Lower leg skin (tissue), 4 donors: Measurements from ENCODE around the gene KMT5B. TPM values are rescaled to one million over a fixed set of nuclear protein-coding genes. Genes with fewer than 3 reads are reported as not detected.

Source experiments
- DNase-seq, 2 donors: peaks; one replicate each; pipeline ENCODE4 v3.0.0-alpha.2; 2019; ENCODE audit warnings: low spot score in 2 of 2
- H3K4me3 ChIP-seq: fragments of 200-600 bp; sonication (generic); 2 replicates; pipeline ENCODE4 v1.5.1; 2017; ENCODE audit warnings: mild to moderate bottlenecking, low read depth; ENCODE audit not compliant: poor library complexity, severe bottlenecking
- POLR2A ChIP-seq, 2 donors: fragments of 450-650 bp; IDR thresholded peaks; one replicate each; pipeline ENCODE4 v1.6.1; 2016 to 2017; ENCODE audit warnings: antibody characterized with exemption in 2 of 2, mild to moderate bottlenecking in 1 of 2, moderate library complexity in 1 of 2
- WGBS, 2 donors: methylation state at CpG; one replicate each; pipeline ENCODE4 v1.1.5; 2018; 5-methylcytosine and 5-hydroxymethylcytosine counted together
- intact Hi-C: fragments of 100-400 bp; cut with DNase I; formaldehyde crosslinking; loops from one replicate; pipeline ENCODE4 v1.15.0; 2023; ENCODE audit warnings: low total_unique reads
- total RNA-seq, 4 donors: library from RNA; depleted of rRNA; stranded (reverse); fragments of >200 nt; gene quantifications; one replicate each; pipeline ENCODE4 v1.1.0, GENCODE V29; 2016
- TF ChIP-seq, protein P1 (sequence below), 3 donors: fragments of 450-650 bp; IDR thresholded peaks; one replicate each; pipeline ENCODE4 v1.5.1; 2016; ENCODE audit warnings: antibody characterized with exemption in 3 of 3, mild to moderate bottlenecking in 3 of 3, moderate library complexity in 2 of 3

Gene KMT5B
- total RNA-seq, 4 donors from 2014 or later = 26.3 to 34.9 (median 34.0) TPM

DNA sequence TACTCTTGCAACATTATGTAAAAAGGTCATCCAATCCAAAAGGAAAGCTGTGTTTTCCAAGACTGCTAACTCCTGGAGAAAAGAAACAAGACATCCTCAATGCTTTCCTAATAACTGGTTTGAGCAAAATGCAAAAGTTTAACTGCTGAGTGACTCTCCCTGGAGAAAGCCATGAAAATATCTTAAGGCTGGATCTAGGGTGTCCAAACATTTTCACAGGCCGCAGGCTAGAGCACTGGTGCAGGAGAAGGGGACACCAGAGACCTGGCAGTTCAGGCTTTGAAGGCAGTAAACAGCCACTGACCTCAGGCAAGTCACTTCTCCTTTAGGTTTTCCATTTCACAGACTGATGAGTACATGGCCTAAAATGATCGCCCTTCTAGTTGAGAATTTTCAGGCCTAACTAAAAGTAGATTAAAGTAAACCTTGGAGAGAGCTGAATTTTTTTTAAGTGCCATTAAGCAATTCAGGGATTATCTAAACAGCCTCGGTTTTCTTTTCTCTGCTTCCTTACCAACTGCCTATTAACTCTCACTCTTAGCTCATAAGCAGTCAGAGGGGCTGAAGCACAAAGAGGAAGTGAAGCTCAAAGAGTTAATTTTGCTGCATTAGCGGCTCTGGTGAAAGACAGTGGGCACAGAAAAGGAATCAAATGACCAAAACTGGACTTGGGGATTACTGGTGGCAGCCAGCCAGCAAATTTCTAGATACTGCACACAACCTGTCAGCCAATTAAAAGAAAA is 94.2 kb downstream of the KMT5B start:
- intact Hi-C loops = no loop called here
- H3K4me3 ChIP-seq = no peak overlapping the region
- 68 to 71% methylated on average over 4 of the region's 4 CpGs for WGBS, 2 donors
- DNase-seq = peak in 1 of 2 donors; percentile 65
- no peak for TF ChIP-seq POLR2A (IDR thresholded peaks at IDR 0.05)
- TF ChIP-seq, protein P1, sequence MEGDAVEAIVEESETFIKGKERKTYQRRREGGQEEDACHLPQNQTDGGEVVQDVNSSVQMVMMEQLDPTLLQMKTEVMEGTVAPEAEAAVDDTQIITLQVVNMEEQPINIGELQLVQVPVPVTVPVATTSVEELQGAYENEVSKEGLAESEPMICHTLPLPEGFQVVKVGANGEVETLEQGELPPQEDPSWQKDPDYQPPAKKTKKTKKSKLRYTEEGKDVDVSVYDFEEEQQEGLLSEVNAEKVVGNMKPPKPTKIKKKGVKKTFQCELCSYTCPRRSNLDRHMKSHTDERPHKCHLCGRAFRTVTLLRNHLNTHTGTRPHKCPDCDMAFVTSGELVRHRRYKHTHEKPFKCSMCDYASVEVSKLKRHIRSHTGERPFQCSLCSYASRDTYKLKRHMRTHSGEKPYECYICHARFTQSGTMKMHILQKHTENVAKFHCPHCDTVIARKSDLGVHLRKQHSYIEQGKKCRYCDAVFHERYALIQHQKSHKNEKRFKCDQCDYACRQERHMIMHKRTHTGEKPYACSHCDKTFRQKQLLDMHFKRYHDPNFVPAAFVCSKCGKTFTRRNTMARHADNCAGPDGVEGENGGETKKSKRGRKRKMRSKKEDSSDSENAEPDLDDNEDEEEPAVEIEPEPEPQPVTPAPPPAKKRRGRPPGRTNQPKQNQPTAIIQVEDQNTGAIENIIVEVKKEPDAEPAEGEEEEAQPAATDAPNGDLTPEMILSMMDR (IDR thresholded peaks at IDR 0.05) = no peak

DNA sequence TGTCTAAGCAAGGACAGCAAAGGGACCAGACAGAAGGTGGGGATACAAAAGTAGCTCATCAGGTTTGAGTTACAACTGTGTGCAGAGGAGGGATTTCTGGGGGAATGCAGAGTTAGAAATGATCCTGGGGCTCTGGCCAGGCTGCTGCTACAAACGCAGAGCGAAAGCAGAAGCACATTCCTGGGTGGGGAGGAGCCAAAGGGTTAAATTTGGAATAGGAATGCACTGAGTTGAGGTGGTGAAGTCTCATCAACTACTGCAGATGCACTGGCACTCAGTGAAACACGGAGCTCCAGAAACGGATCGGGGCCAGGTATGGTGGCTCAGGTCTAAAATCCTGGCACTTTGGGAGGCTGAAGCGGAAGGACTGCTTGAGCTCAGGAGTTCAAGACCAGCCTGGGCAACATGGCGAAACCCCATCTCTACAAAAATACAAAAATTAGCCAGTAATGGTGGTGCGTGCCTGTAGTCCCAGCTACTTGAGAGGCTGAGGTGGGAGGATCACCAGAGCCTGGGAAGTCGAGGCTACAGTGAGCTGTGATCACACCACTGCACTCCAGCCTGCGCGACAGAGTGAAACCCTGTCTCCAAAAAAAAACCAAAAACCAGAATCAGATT is 95.1 kb downstream of the KMT5B start:
- peak in 1 of 2 donors; percentile 42 for DNase-seq
- intact Hi-C loops = no loop called here
- WGBS, 2 donors = 81 to 89% methylated on average over 11 of the region's 11 CpGs
- H3K4me3 ChIP-seq = no peak overlapping the region
- TF ChIP-seq, protein P1 (IDR thresholded peaks at IDR 0.05) = no peak
- no peak for TF ChIP-seq POLR2A (IDR thresholded peaks at IDR 0.05)

DNA sequence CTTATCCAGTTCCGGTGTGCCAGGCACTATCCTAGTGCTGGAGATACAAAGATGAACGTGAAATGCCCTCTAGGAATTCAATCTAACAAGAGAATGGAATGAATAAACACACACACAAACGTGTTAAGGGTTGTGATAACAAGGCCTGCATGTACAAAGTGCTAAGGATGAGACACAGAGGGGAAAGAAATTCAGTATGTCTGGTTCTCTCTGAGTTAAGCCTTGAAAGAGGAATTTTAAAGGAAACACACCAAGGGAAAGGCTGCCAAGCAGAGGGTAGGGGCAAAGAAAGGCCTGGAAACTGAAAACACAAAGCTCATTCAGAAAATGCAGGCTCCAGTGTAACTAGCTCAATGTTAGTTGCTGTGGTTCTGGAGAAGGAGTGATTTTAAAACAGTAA is 96.1 kb downstream of the KMT5B start:
- no peak overlapping the region for H3K4me3 ChIP-seq
- 71 to 81% methylated on average over 3 of the region's 3 CpGs for WGBS, 2 donors
- DNase-seq = peak in 1 of 2 donors; percentile 3
- TF ChIP-seq POLR2A (IDR thresholded peaks at IDR 0.05) = no peak
- TF ChIP-seq, protein P1 (IDR thresholded peaks at IDR 0.05) = no peak
- intact Hi-C loops = no loop called here

DNA sequence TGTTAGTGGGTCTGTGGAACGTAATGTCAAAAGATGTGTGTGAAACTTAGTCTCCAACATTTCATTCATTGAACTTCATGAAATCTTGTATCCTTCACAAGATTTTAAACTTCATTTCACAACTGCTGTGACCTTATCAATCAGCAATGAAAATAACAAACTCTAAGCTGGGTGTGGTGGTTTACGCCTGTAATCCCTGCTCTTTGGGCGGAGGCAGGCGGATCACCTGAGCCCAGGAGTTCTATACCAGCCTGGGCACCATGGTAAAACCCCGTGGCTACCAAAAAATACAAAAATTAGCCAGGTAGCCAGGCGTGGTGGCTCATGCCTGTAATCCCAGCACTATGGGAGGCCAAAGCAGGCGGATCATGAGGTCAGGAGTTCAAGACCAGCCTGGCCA is 97.0 kb downstream of the KMT5B start:
- 80 to 83% methylated on average over 7 of the region's 7 CpGs for WGBS, 2 donors
- TF ChIP-seq POLR2A (IDR thresholded peaks at IDR 0.05) = no peak
- TF ChIP-seq, protein P1 (IDR thresholded peaks at IDR 0.05) = no peak

DNA sequence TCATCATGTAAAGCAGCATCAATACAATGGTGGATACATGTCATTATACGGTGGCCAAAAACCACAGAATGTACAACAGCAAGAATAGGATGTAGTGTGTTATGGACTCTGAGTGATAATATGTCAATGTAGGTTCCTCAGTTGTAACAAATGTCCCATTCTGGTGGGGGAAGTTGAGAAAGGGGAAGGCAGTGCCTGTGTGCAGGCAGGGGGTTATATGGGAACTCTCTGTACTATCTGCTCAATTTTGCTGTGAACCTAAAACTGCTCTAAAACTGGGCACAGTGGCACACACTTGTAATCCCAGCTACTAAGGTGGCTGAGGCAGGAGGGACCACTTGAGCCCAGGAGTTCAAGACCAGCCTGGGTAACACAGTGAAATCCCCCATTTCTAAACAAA is 97.8 kb downstream of the KMT5B start:
- H3K4me3 ChIP-seq = no peak overlapping the region
- intact Hi-C loops = no loop called here
- DNase-seq = peak in 1 of 2 donors; percentile 60
- WGBS, 2 donors = 72 to 78% methylated on average over 1 of the region's 1 CpG
- TF ChIP-seq, protein P1 (IDR thresholded peaks at IDR 0.05) = no peak
- TF ChIP-seq POLR2A (IDR thresholded peaks at IDR 0.05) = no peak

More for the DNA sequence above, 97.0 kb downstream of the KMT5B start:
- intact Hi-C loops = no loop called here
- no peak for DNase-seq
- no peak overlapping the region for H3K4me3 ChIP-seq
